ENCODE results near the gene UFSP1. TPM values are rescaled to one million over a fixed set of nuclear protein-coding genes. Genes with fewer than 3 reads are reported as not detected.

The UFSP1 gene
- total RNA-seq, 1 experiment from 2014 or later = 5.6 TPM

- DNase-seq (ENCODE audit: low read depth, low spot score) (no peak), ATAC-seq (no peak)
- no peaks in the 10 kb centered on the region for H3K27me3 ChIP-seq (ENCODE audit: insufficient read depth, low read length)
- peaks cover 1 to 31% of the 10 kb centered on the region in 2 experiments for H3K4me1 ChIP-seq (ENCODE audit: control insufficient read depth in 1 of 2, insufficient read depth in 2 of 2, low read length in 2 of 2)
- no peak overlapping the region for H3K4me2 ChIP-seq (ENCODE audit: low read length)
- H4K20me1 ChIP-seq (ENCODE audit: insufficient read depth) = no peaks in the 10 kb centered on the region
- RAD21 ChIA-PET (ENCODE audit: low non-redundant PET in 1 of 2, low total read pairs in 2 of 2, uncharacterized antibody in 2 of 2, unreplicated experiment in 2 of 2) = no interaction called here
- no peaks in the 10 kb centered on the region for H3K9me2 ChIP-seq (ENCODE audit: insufficient read depth)
- no peak for TF ChIP-seq EZH2 (IDR thresholded peaks at IDR 0.05)
- peaks cover 54 to 83% of the 10 kb centered on the region in 2 experiments for H3K36me3 ChIP-seq (ENCODE audit: control insufficient read depth in 1 of 2, insufficient read depth in 2 of 2, low read length in 2 of 2)
- H3K79me2 ChIP-seq (ENCODE audit: insufficient read depth, low read length) = peaks cover 78% of the 10 kb centered on the region
- H3K4me3 ChIP-seq (replicated peaks in 1 of 2; ENCODE audit: low read depth in 1 of 2, low read length in 2 of 2) = no peak overlapping the region
- POLR2A ChIA-PET = interaction anchor here (0.9 kb wide), 1 partner anchor 10 kb away, joined by 3 read pairs; no protein-coding TSS in a partner anchor
- H3K9me3 ChIP-seq (ENCODE audit: control insufficient read depth in 1 of 2, insufficient read depth in 1 of 2, low read depth in 1 of 2, low read length in 2 of 2) = no peaks in the 10 kb centered on the region
- intact Hi-C loops (cut with micrococcal nuclease) = no loop called here
- H3K9ac ChIP-seq (ENCODE audit: low read length) = no peak overlapping the region
- no peak overlapping the region; the same call in 1 of the 2 replicates for H3K27ac ChIP-seq (ENCODE audit: low read depth, low read length)
- H2AFZ ChIP-seq (ENCODE audit: low read depth, low read length, poor library complexity, severe bottlenecking) = no peak overlapping the region
- CTCF ChIA-PET = interaction anchor here (1.4 kb wide), 1 partner anchor 84 kb away, joined by 3 read pairs; no protein-coding TSS in a partner anchor
- BruUV-seq (replicated peaks) = no TSS peak
Observed at GRCh38 chr7:100885440-100886141, 3.9 kb downstream of the UFSP1 start.

- Histone ChIP-seq H3K27me3 (ENCODE audit: insufficient read depth, low read length) (no peaks in the 10 kb centered on the region), H3K9me2 (ENCODE audit: insufficient read depth) (no peaks in the 10 kb centered on the region), H3K4me1 (ENCODE audit: control insufficient read depth in 1 of 2, insufficient read depth in 2 of 2, low read length in 2 of 2) (peaks cover 0 to 24% of the 10 kb centered on the region in 2 experiments; a peak in 2 of 4 replicates), H3K9ac (ENCODE audit: low read length) (no peak overlapping the region), H4K20me1 (ENCODE audit: insufficient read depth) (no peaks in the 10 kb centered on the region), H3K79me2 (ENCODE audit: insufficient read depth, low read length) (peaks cover 85% of the 10 kb centered on the region), H3K36me3 (ENCODE audit: control insufficient read depth in 1 of 2, insufficient read depth in 2 of 2, low read length in 2 of 2) (peaks cover 56 to 85% of the 10 kb centered on the region in 2 experiments), H3K4me3 (replicated peaks in 1 of 2; ENCODE audit: low read depth in 1 of 2, low read length in 2 of 2) (no peak overlapping the region), H2AFZ (ENCODE audit: low read depth, low read length, poor library complexity, severe bottlenecking) (no peak overlapping the region), H3K4me2 (ENCODE audit: low read length) (no peak overlapping the region), H3K9me3 (ENCODE audit: control insufficient read depth in 1 of 2, insufficient read depth in 1 of 2, low read depth in 1 of 2, low read length in 2 of 2) (no peaks in the 10 kb centered on the region), H3K27ac (ENCODE audit: low read depth, low read length) (no peak overlapping the region; the same call in 1 of the 2 replicates)
- ChIA-PET POLR2A (no interaction called here), RAD21 (ENCODE audit: low non-redundant PET in 1 of 2, low total read pairs in 2 of 2, uncharacterized antibody in 2 of 2, unreplicated experiment in 2 of 2) (no interaction called here), CTCF (no interaction called here)
- ATAC-seq (no peak), DNase-seq (ENCODE audit: low read depth, low spot score) (no peak)
- BruUV-seq (replicated peaks) = TSS peak; percentile 11
- intact Hi-C loops (cut with micrococcal nuclease) = no loop called here
- TF ChIP-seq TCF7L2 (IDR thresholded peaks at IDR 0.05; ENCODE audit: borderline replicate concordance, extremely low read depth, insufficient read depth, insufficient read length) (no peak), ZFX (IDR thresholded peaks at IDR 0.05) (no peak), ATF3 (IDR thresholded peaks at IDR 0.05) (no peak), POLR2AphosphoS5 (IDR thresholded peaks at IDR 0.05; ENCODE audit: low read depth, low read length) (no peak), SRF (IDR thresholded peaks at IDR 0.05; ENCODE audit: low read depth) (no peak), CTCF (IDR thresholded peaks at IDR 0.05 in 2 of 3, conservative IDR thresholded peaks at IDR 0.05 in 1 of 3; ENCODE audit: borderline replicate concordance in 1 of 3, insufficient read depth in 1 of 3, low read depth in 2 of 3, low read length in 2 of 3) (no peak), EZH2 (IDR thresholded peaks at IDR 0.05) (no peak), SP1 (IDR thresholded peaks at IDR 0.05; ENCODE audit: low read depth) (no peak), YY1 (IDR thresholded peaks at IDR 0.05; ENCODE audit: extremely low read depth, insufficient replicate concordance, low read depth, low read length) (no peak), EGR1 (IDR thresholded peaks at IDR 0.05; ENCODE audit: low read depth) (no peak), FOSL1 (IDR thresholded peaks at IDR 0.05; ENCODE audit: low read depth) (no peak), CBX3 (IDR thresholded peaks at IDR 0.05; ENCODE audit: low read depth) (no peak), REST (IDR thresholded peaks at IDR 0.05; ENCODE audit: low read depth) (no peak)
Observed at GRCh38 chr7:100884736-100885439, 4.6 kb downstream of the UFSP1 start.
